PFSK-1 (cell line): ENCODE data around the gene SEMA3D.

Experiments used
- FOXP2 ChIP-seq: optimal IDR thresholded peaks from 2 replicates; pipeline ENCODE3; 2011; ENCODE audit warnings: borderline replicate concordance, control low read depth, inconsistent platforms; ENCODE audit not compliant: insufficient read depth; ENCODE audit errors: extremely low read length, extremely low read depth
- POLR2AphosphoS5 ChIP-seq: IDR thresholded peaks from 2 replicates; pipeline ENCODE4 v1.6.1; 2012; ENCODE audit warnings: low read depth, mild to moderate bottlenecking, control low read depth, low read length, moderate library complexity
- SIN3A ChIP-seq: IDR thresholded peaks from 2 replicates; pipeline ENCODE4 v1.6.1; 2012; ENCODE audit warnings: mild to moderate bottlenecking, low read length, moderate library complexity, borderline replicate concordance; ENCODE audit not compliant: insufficient read depth
- TAF1 ChIP-seq: IDR thresholded peaks from 2 replicates; pipeline ENCODE4 v1.6.1; 2012; ENCODE audit warnings: low read length, control low read depth, borderline replicate concordance; ENCODE audit not compliant: insufficient read depth
- TF ChIP-seq, protein P1 (sequence below), 2 experiments: IDR thresholded peaks; 2 replicates each; pipeline versions ENCODE4 v1.6.1 to v1.8.0; 2011 to 2012; ENCODE audit warnings: low read depth in 2 of 2, low read length in 2 of 2, control low read depth in 1 of 2, inconsistent platforms in 1 of 2, mild to moderate bottlenecking in 1 of 2, moderate library complexity in 1 of 2; ENCODE audit not compliant: insufficient read depth in 1 of 2

The SEMA3D gene

DNA sequence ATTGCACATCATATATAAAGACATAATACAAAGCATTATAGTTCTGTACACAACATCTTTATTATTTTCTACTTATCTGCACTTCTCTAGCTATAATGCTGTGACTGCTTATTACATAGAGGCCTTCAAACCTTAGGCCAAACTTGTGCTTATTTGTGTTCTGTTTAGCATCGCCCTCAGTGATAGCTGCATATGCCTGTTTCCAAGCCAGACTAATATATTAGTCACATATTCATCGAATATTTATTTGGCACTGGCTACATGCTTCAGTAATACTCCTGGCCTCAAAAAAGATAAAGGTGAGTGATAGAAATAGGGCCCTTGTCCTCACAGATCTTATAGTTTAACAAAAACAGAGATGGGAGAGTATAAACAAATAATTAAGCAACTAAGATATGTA, 30.2 kb upstream of the SEMA3D start:
- TF ChIP-seq, protein P1, sequence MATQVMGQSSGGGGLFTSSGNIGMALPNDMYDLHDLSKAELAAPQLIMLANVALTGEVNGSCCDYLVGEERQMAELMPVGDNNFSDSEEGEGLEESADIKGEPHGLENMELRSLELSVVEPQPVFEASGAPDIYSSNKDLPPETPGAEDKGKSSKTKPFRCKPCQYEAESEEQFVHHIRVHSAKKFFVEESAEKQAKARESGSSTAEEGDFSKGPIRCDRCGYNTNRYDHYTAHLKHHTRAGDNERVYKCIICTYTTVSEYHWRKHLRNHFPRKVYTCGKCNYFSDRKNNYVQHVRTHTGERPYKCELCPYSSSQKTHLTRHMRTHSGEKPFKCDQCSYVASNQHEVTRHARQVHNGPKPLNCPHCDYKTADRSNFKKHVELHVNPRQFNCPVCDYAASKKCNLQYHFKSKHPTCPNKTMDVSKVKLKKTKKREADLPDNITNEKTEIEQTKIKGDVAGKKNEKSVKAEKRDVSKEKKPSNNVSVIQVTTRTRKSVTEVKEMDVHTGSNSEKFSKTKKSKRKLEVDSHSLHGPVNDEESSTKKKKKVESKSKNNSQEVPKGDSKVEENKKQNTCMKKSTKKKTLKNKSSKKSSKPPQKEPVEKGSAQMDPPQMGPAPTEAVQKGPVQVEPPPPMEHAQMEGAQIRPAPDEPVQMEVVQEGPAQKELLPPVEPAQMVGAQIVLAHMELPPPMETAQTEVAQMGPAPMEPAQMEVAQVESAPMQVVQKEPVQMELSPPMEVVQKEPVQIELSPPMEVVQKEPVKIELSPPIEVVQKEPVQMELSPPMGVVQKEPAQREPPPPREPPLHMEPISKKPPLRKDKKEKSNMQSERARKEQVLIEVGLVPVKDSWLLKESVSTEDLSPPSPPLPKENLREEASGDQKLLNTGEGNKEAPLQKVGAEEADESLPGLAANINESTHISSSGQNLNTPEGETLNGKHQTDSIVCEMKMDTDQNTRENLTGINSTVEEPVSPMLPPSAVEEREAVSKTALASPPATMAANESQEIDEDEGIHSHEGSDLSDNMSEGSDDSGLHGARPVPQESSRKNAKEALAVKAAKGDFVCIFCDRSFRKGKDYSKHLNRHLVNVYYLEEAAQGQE (IDR thresholded peaks at IDR 0.05; ENCODE audit: insufficient read depth in 1 of 2, low read depth in 2 of 2, low read length in 2 of 2) = no peak
- TF ChIP-seq TAF1 (no peak), POLR2AphosphoS5 (no peak), FOXP2 (no peak), SIN3A (no peak)

DNA sequence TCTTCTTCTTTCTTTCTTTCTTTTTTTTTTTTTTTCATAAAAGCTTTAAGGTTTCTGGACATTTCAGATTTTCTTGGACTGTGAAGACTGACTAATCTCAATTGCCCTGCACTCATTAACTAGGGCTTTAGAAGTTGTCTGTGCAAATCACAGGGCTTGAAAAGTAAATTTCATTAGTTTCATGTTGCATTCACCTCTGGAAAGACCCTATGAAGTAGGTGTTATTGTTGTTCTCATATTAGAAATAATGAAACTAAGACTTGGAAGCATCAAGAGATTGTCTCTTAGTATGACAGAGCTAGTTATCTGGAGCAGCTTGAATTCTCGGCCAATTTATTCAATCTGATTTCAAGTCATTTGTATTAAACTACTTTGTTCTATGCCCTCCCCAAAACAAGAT, 28.2 kb upstream of the SEMA3D start:
- TF ChIP-seq FOXP2 (no peak), POLR2AphosphoS5 (no peak), SIN3A (no peak), TAF1 (no peak)
- TF ChIP-seq, protein P1 (IDR thresholded peaks at IDR 0.05; ENCODE audit: insufficient read depth in 1 of 2, low read depth in 2 of 2, low read length in 2 of 2) = no peak

- TF ChIP-seq SIN3A = no peak
- no peak for TF ChIP-seq POLR2AphosphoS5
- TF ChIP-seq FOXP2 = no peak
- TF ChIP-seq TAF1 = no peak
- TF ChIP-seq, protein P1 (IDR thresholded peaks at IDR 0.05; ENCODE audit: insufficient read depth in 1 of 2, low read depth in 2 of 2, low read length in 2 of 2) = no peak
Measured at GRCh38 chr7:85213500-85213899, 26.6 kb upstream of the SEMA3D start.

DNA sequence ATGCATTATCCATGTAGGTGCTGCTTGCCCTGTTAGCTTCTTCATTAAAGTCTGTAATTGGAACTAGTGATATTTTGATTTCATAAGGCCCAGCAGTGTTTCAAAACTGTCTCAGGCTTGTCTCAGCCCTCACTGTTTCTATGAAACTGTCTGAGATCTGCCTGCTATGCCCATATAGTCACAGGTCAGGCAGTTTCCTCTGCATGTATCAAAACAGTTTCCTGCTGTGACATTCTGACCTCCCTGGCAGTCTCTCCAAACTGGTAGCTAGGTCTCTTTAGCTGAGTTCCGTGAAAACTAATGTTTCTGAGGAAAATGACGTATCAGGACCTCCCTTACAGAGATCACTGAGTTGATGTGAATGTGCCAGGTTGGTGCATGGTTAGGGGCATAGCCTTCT, 18.9 kb upstream of the SEMA3D start:
- no peak for TF ChIP-seq FOXP2
- TF ChIP-seq, protein P1 (IDR thresholded peaks at IDR 0.05; ENCODE audit: insufficient read depth in 1 of 2, low read depth in 2 of 2, low read length in 2 of 2) = no peak
- TF ChIP-seq TAF1 = no peak
- TF ChIP-seq SIN3A = no peak
- TF ChIP-seq POLR2AphosphoS5 = no peak

DNA sequence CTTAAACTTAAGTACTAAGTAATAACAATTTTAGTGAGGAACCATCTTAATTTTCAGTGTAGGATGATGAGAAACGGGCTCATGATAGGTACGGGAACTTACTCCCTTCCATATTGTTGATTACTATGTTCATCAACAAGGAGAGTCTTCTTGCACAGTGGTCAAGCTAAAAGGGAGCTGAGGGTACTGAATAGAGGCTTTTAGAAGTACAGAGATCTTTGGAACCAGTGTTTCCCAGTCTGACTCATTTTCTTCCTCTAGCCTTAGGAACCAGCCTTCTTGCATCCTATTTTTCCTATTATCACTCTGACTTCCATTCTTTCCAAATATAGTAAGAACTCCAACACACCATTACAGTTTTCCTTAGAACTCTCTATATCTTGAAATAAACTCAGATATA, 17.6 kb upstream of the SEMA3D start:
- TF ChIP-seq TAF1 = no peak
- TF ChIP-seq POLR2AphosphoS5 = no peak
- no peak for TF ChIP-seq SIN3A
- TF ChIP-seq, protein P1 (IDR thresholded peaks at IDR 0.05; ENCODE audit: insufficient read depth in 1 of 2, low read depth in 2 of 2, low read length in 2 of 2) = no peak
- TF ChIP-seq FOXP2 = no peak
